CD4-positive, alpha-beta memory T cell (primary cell): ENCODE measurements around the gene PTPRR. TPM values are rescaled to one million over a fixed set of nuclear protein-coding genes. Genes with fewer than 3 reads are reported as not detected.

Source experiments
- CTCF ChIA-PET: fragments of 350-600 bp; sonication (Branson Sonifier 250); formaldehyde crosslinking; loops from one replicate; lab custom pipeline; 2021; ENCODE audit warnings: inconsistent platforms; ENCODE audit not compliant: partially characterized antibody; lab: Charles Lee
- POLR2A ChIA-PET: fragments of 350-600 bp; sonication (Branson Sonifier 250); formaldehyde crosslinking; loops from one replicate; lab custom pipeline; 2021; ENCODE audit not compliant: partially characterized antibody; lab: Charles Lee
- DNase-seq, 5 donors: peaks; one replicate each; pipeline versions ENCODE4 v3.0.0 to v3.0.0-alpha.2; 2020 to 2022; ENCODE audit warnings: mixed read lengths in 1 of 5
- H3K27ac ChIP-seq: one replicate; pipeline ENCODE4 v1.7.0; 2013; ENCODE audit warnings: low read depth, low read length
- H3K27me3 ChIP-seq: 2 replicates; pipeline ENCODE4 v1.7.0; 2013; ENCODE audit warnings: mild to moderate bottlenecking, low read length, moderate library complexity; ENCODE audit not compliant: insufficient read depth
- H3K36me3 ChIP-seq: 2 replicates; pipeline ENCODE4 v1.7.0; 2013; ENCODE audit warnings: mild to moderate bottlenecking, low read length, moderate library complexity; ENCODE audit not compliant: insufficient read depth
- H3K4me1 ChIP-seq: 2 replicates; pipeline ENCODE4 v1.7.0; 2013; ENCODE audit warnings: mild to moderate bottlenecking, low read length, moderate library complexity; ENCODE audit not compliant: insufficient read depth
- H3K4me3 ChIP-seq, 2 donors: one replicate each; pipeline ENCODE4 v1.7.0; 2013; ENCODE audit warnings: low read length in 2 of 2, mild to moderate bottlenecking in 1 of 2
- H3K9me3 ChIP-seq, 2 donors: one replicate each; pipeline ENCODE4 v1.7.0; 2013; ENCODE audit warnings: low read length in 2 of 2, control low read depth in 1 of 2; ENCODE audit not compliant: control insufficient read depth in 1 of 2
- H3K27ac Mint-ChIP-seq, 7 donors: one replicate each; pipeline ENCODE4 v1.8.0; 2020 to 2021; ENCODE audit warnings: mixed read lengths in 7 of 7, mild to moderate bottlenecking in 6 of 7, inconsistent platforms in 3 of 7, moderate library complexity in 3 of 7
- H3K27me3 Mint-ChIP-seq, 2 donors: one replicate each; pipeline ENCODE4 v1.8.0; 2020 to 2021; ENCODE audit warnings: mixed read lengths in 2 of 2
- H3K36me3 Mint-ChIP-seq, 2 donors: one replicate each; pipeline ENCODE4 v1.8.0; 2020 to 2021; ENCODE audit warnings: mixed read lengths in 2 of 2, inconsistent platforms in 1 of 2, mild to moderate bottlenecking in 1 of 2
- H3K4me1 Mint-ChIP-seq, 4 donors: one replicate each; pipeline ENCODE4 v1.8.0; 2020 to 2021; ENCODE audit warnings: mixed read lengths in 4 of 4, mild to moderate bottlenecking in 1 of 4
- H3K4me3 Mint-ChIP-seq, 8 donors: one replicate each; pipeline ENCODE4 v1.8.0; 2020 to 2021; ENCODE audit warnings: mixed read lengths in 8 of 8, mild to moderate bottlenecking in 7 of 8, moderate library complexity in 6 of 8, inconsistent platforms in 3 of 8
- H3K9me3 Mint-ChIP-seq, 8 donors: one replicate each; pipeline ENCODE4 v1.8.0; 2020 to 2021; ENCODE audit warnings: mixed read lengths in 8 of 8, mild to moderate bottlenecking in 5 of 8, inconsistent platforms in 3 of 8, moderate library complexity in 1 of 8
- intact Hi-C: fragments of 100-400 bp; cut with micrococcal nuclease; formaldehyde crosslinking; loops from one replicate; pipeline ENCODE4 v1.15.1; 2023
- polyA plus RNA-seq, 2 donors: library from polyadenylated mRNA; unstranded; fragments of 300-500 nt; fragmentation: Illumina TruSeq; gene quantifications; one replicate each; pipeline ENCODE4 v1.2.3, GENCODE V29; 2021
- total RNA-seq, 2 experiments: library from RNA; stranded (reverse); gene quantifications; one replicate each; pipeline ENCODE4 v1.2.3, GENCODE V29; 2021

Gene PTPRR
- total and polyA plus RNA-seq, 4 experiments from 2014 or later: not detected

DNA sequence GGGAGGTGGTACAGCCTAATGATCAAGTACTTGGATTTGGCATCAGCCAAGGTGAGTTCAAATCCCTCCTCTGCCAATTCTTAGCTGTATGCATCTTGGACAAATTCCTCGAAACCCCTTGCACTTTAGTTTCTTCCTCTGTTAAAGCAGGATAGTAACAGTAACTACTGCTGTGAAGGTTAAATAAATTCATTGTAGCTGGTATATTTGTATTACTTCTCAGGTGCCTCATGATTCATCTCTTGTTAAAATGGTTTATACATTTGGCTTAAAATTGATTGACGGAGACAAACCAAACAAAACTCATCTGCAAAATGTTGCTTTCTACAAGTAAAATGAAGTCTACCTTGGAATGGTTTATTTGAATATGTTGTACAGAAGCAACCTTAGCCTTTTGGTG, 281.0 kb downstream of the PTPRR start:
- Histone ChIP-seq H3K4me1 (no peaks in the 10 kb centered on the region), H3K36me3 (no peaks in the 10 kb centered on the region), H3K9me3 (no peaks in the 10 kb centered on the region), H3K27me3 (no peaks in the 10 kb centered on the region), H3K27ac (no peak overlapping the region), H3K4me3 (no peak overlapping the region)
- H3K4me1 Mint-ChIP-seq: no peaks in the 10 kb centered on the region
- no peak for DNase-seq
- ChIA-PET POLR2A (no interaction called here), CTCF (no interaction called here)
- H3K9me3 Mint-ChIP-seq: no peaks in the 10 kb centered on the region
- no peak overlapping the region for H3K27ac Mint-ChIP-seq
- intact Hi-C loops: no loop called here
- H3K36me3 Mint-ChIP-seq: no peaks in the 10 kb centered on the region
- H3K27me3 Mint-ChIP-seq: peaks cover 4 to 6% of the 10 kb centered on the region in 2 donors
- no peak overlapping the region for H3K4me3 Mint-ChIP-seq

DNA sequence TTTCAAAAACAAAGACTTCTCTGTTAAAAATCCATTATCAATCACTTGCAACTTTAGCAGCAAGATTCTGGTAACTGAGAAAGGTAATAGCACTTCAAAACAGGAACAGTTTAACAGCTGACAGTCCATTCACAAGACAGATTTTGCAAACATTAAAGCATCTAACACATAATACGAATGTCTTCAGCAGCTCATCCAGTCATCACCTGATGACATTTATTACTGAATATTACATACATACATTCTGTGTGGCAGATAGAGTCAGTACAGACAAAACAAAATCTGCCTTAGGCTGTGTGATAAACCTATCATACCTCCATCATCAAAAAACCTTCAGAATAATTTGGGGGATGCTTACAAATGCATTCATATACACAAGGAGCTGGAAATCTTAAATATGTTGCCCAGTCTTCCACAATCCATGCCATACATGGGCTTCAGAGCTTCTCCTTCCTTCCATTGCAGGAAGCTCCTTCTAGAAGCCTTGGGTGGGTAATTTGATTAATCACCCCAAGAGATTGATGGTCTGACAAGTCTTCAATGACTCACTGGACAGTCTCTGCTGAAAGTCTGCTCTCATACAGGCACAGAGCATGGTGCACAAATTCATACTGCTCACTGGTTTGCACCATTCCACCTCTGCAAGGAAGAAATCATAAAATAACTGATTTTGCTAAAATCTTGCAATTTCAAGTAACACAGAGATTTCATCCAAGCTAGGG, 281.7 kb downstream of the PTPRR start:
- Mint-ChIP-seq H3K4me1 (no peaks in the 10 kb centered on the region), H3K4me3 (no peak overlapping the region), H3K9me3 (no peaks in the 10 kb centered on the region), H3K27me3 (peaks cover 4 to 5% of the 10 kb centered on the region in 2 donors), H3K27ac (no peak overlapping the region), H3K36me3 (no peaks in the 10 kb centered on the region)
- DNase-seq: no peak
- no peaks in the 10 kb centered on the region for H3K36me3 ChIP-seq
- H3K4me3 ChIP-seq: no peak overlapping the region
- H3K27ac ChIP-seq: no peak overlapping the region
- ChIA-PET POLR2A (no interaction called here), CTCF (no interaction called here)
- no peaks in the 10 kb centered on the region for H3K27me3 ChIP-seq
- H3K9me3 ChIP-seq: no peaks in the 10 kb centered on the region
- H3K4me1 ChIP-seq: no peaks in the 10 kb centered on the region
- intact Hi-C loops: no loop called here

DNA sequence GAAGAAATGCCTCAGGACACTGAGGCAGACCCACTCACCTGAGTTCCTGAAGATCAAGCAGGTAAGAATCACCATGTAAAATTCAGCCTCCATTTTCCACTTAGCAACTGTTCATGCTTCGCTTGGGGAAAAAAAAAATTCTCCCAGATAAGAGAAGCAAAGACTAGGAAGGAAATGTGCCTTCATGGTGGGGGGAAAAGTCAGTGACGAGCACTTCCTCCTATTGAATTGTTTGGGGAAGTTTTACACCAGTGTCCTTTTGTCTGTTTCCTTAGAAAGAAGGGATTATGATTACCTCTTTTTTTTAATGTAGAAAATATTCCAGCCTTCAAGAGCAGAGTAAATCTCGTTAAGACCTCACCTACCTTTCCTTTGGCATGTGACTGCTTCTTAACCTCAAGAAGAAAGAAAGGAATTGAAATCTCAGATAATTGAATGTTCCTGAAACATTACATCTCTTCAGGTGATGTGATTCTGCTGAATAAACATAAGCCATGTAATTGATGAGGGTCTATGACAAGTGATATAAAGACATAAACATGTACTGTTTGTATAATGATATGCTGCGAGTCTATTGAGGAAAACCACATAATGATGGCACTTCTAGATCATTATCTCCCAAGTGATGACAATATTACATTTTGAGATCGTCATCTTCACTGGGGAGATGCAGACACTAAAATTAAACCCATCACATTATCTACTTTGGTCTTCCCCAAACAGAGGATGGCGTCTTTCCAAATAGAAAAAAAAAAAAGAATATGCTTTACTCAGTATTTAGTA, 283.0 kb downstream of the PTPRR start, which contains the start of gene PTPRB:
Gene PTPRB, minus strand, starts transcription at position 127 of the 783 bp plus-strand sequence. Its CDS starts 34 bp downstream, at position 93.
- Histone ChIP-seq H3K4me1 (no peaks in the 10 kb centered on the region), H3K27me3 (no peaks in the 10 kb centered on the region), H3K36me3 (no peaks in the 10 kb centered on the region), H3K9me3 (no peaks in the 10 kb centered on the region), H3K4me3 (no peak within 1 kb of the TSS), H3K27ac (no peak within 1 kb of the TSS)
- intact Hi-C loops: no loop called here
- Mint-ChIP-seq H3K4me3 (no peak within 1 kb of the TSS), H3K9me3 (no peaks in the 10 kb centered on the region), H3K27ac (no peak within 1 kb of the TSS), H3K27me3 (peaks cover 4 to 5% of the 10 kb centered on the region in 2 donors), H3K36me3 (no peaks in the 10 kb centered on the region), H3K4me1 (no peaks in the 10 kb centered on the region)
- ChIA-PET POLR2A (no interaction called here), CTCF (interaction anchor here (0.5 kb wide), 1 partner anchor 78 kb away, joined by 3 read pairs; no protein-coding TSS in a partner anchor)
- DNase-seq: peak in 2 of 5 donors; percentile 1 to 17

DNA sequence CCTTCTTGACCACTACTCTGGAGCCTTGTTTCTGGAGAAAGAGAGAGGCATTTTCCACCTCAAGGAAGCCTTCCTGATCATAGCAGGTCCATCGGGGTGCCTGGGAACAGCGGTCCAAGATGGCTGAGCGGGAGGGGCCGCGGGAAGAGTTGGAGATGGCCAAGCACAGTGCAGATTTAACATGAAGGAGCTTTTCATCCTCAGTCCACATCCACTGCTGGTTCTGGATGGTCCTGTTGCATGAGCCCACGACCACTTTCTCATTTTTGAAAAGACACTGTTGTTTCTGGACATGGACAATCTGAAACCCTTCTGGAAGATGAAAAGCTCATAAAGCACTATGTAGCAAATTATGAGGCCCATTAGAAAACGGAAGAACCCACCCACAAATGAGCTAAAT, 284.8 kb downstream of the PTPRR start:
- CTCF ChIA-PET: interaction anchor here (0.6 kb wide), 1 partner anchor 46 kb away, joined by 3 read pairs; no protein-coding TSS in a partner anchor
- intact Hi-C loops: no loop called here
- Mint-ChIP-seq H3K4me1 (no peaks in the 10 kb centered on the region), H3K4me3 (no peak overlapping the region), H3K27me3 (peaks cover 0 to 3% of the 10 kb centered on the region in 2 donors), H3K36me3 (no peaks in the 10 kb centered on the region), H3K9me3 (peaks cover 0 to under 1% (median 0%) of the 10 kb centered on the region in 8 donors), H3K27ac (no peak overlapping the region)
- H3K9me3 ChIP-seq: no peaks in the 10 kb centered on the region
- no peaks in the 10 kb centered on the region for H3K4me1 ChIP-seq
- H3K36me3 ChIP-seq: no peaks in the 10 kb centered on the region
- no peaks in the 10 kb centered on the region for H3K27me3 ChIP-seq
- no peak for DNase-seq
- H3K27ac ChIP-seq: no peak overlapping the region
- POLR2A ChIA-PET: no interaction called here
- H3K4me3 ChIP-seq: no peak overlapping the region

DNA sequence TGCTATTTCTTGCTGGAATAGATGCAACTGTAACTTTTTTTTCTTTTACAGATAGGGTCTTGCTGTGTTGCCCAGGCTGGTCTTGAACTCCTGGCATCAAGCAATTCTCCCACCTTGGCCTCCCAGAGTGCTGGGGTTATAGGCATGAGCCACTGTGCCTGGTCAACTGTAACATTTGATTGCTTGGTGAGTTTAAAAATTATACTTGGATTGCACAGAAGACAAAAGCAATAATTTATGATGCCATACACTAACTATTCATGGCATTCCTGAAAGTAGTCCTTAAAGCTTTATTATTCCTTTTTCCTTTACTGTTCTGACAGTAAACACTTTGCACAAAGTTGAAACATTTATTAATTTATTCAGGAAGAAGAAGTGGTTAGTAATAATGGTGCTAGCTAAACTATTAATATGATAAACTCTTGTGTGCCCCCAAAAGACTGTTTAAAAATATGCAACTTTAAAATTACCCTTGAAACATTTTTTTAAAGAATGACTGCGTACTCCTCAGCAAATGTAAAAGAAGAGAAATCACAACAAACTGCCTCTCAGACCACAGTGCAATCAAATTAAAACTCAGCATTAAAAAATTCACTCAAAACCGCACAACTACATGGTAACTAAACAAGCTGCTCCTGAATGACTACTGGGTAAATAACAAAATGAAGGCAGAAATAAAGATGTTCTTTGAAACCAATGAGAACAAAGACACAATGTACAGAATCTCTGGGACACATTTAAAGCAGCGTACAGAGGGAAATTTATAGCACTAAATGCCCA, 291.6 kb downstream of the PTPRR start:
- ChIA-PET CTCF (no interaction called here), POLR2A (no interaction called here)
- Mint-ChIP-seq H3K4me3 (no peak overlapping the region), H3K9me3 (peaks cover 0 to 9% (median under 1%) of the 10 kb centered on the region in 8 donors), H3K27me3 (peaks cover 3 to 5% of the 10 kb centered on the region in 2 donors), H3K4me1 (no peaks in the 10 kb centered on the region), H3K36me3 (no peaks in the 10 kb centered on the region), H3K27ac (no peak overlapping the region)
- no peaks in the 10 kb centered on the region for H3K36me3 ChIP-seq
- H3K4me3 ChIP-seq: no peak overlapping the region
- no peak for DNase-seq
- no peaks in the 10 kb centered on the region for H3K4me1 ChIP-seq
- intact Hi-C loops: no loop called here
- no peaks in the 10 kb centered on the region for H3K9me3 ChIP-seq
- H3K27ac ChIP-seq: no peak overlapping the region
- no peaks in the 10 kb centered on the region for H3K27me3 ChIP-seq

DNA sequence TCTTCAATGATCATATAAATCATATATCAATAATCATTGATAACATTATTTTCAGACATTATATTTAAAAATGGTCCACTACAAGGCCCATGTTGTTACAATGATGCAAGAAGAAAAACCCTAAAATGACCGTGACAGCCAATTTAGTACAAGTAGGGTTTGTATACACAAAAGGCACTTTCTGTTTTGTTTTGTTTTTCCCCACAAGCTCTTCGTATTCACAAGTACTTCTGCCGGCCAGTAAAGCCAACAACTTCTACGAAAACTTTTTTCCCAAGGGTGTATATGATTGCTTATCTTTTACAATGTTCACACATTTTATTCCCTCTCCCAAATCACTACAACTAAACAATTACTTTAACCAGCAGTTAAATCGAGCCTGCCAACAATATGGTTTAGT, 292.9 kb downstream of the PTPRR start:
- Mint-ChIP-seq H3K9me3 (peaks cover 0 to 9% (median under 1%) of the 10 kb centered on the region in 8 donors), H3K27ac (no peak overlapping the region), H3K4me1 (no peaks in the 10 kb centered on the region), H3K27me3 (peaks cover 3 to 5% of the 10 kb centered on the region in 2 donors), H3K36me3 (no peaks in the 10 kb centered on the region), H3K4me3 (no peak overlapping the region)
- Histone ChIP-seq H3K9me3 (no peaks in the 10 kb centered on the region), H3K27ac (no peak overlapping the region), H3K4me1 (no peaks in the 10 kb centered on the region), H3K27me3 (no peaks in the 10 kb centered on the region), H3K4me3 (no peak overlapping the region), H3K36me3 (no peaks in the 10 kb centered on the region)
- intact Hi-C loops: no loop called here
- ChIA-PET CTCF (no interaction called here), POLR2A (no interaction called here)
- no peak for DNase-seq

DNA sequence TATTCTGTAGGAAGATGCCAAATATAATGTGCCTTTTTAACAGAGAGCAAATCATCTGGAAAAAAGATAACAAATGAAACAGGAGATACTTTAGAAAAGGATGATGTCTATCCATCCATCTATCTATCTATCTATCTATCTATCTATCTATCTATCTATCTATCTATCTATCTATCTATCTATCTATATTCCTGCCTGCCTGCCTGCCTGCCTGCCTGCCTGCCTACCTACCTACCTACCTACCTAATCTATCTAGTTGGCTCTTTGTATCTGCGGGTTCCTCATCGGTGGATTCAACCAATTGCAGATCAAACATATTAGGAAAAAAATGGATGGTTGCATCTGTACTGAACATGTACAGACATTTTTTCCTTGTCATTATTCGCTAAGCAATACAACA, 294.4 kb downstream of the PTPRR start:
- H3K4me1 Mint-ChIP-seq: no peaks in the 10 kb centered on the region
- H3K9me3 Mint-ChIP-seq: peaks cover 0 to 9% (median under 1%) of the 10 kb centered on the region in 8 donors
- Histone ChIP-seq H3K27ac (no peak overlapping the region), H3K36me3 (no peaks in the 10 kb centered on the region), H3K4me3 (no peak overlapping the region), H3K9me3 (no peaks in the 10 kb centered on the region), H3K27me3 (no peaks in the 10 kb centered on the region), H3K4me1 (no peaks in the 10 kb centered on the region)
- ChIA-PET CTCF (no interaction called here), POLR2A (no interaction called here)
- H3K27me3 Mint-ChIP-seq: peaks cover 3 to 6% of the 10 kb centered on the region in 2 donors
- intact Hi-C loops: no loop called here
- no peak for DNase-seq
- H3K36me3 Mint-ChIP-seq: no peaks in the 10 kb centered on the region
- H3K27ac Mint-ChIP-seq: no peak overlapping the region
- H3K4me3 Mint-ChIP-seq: no peak overlapping the region
